Suppressor macrophage (primary cell): ENCODE data around the gene TRAF4.
"Not testable (repeated sequence)": the region's sequence is repeated elsewhere in the genome, so short reads cannot be mapped to it uniquely, and the experiment has no call there.

Source experiments
- DNase-seq, 4 experiments: peaks; one replicate each; pipeline ENCODE4 v3.0.0-alpha.2; 2020 to 2022

Gene TRAF4

GRCh38 chr17:28729950-28730330 lies 13.9 kb upstream of the TRAF4 start:
- DNase-seq, result no peak

GRCh38 chr17:28733346-28733745 lies 10.5 kb upstream of the TRAF4 start:
- DNase-seq, result no peak

DNA sequence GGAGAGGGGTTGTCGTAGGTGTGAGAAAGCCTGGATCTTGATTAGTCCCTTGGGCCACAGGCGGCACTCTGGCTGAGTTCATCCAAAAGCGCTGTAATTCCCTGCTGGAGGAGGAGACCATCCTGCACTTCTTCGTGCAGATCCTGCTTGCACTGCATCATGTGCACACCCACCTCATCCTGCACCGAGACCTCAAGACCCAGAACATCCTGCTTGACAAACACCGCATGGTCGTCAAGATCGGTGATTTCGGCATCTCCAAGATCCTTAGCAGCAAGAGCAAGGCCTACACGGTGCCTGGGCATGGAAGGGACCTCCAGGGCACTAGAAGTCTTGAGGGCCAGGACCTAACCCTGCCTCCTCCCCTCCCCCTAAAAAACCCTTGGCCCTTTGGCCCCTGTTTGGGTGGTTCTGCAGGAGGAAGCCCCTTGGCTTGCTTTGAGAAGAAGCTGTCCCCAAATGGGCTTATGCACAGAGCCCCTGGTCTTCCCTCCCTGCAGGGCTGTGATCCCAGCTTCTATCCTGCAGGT lies 9.0 kb upstream of the TRAF4 start:
- no peak for DNase-seq

- DNase-seq, result no peak
These were observed 8.5 kb upstream of the TRAF4 start for GRCh38 chr17:28735242-28735722.

DNA sequence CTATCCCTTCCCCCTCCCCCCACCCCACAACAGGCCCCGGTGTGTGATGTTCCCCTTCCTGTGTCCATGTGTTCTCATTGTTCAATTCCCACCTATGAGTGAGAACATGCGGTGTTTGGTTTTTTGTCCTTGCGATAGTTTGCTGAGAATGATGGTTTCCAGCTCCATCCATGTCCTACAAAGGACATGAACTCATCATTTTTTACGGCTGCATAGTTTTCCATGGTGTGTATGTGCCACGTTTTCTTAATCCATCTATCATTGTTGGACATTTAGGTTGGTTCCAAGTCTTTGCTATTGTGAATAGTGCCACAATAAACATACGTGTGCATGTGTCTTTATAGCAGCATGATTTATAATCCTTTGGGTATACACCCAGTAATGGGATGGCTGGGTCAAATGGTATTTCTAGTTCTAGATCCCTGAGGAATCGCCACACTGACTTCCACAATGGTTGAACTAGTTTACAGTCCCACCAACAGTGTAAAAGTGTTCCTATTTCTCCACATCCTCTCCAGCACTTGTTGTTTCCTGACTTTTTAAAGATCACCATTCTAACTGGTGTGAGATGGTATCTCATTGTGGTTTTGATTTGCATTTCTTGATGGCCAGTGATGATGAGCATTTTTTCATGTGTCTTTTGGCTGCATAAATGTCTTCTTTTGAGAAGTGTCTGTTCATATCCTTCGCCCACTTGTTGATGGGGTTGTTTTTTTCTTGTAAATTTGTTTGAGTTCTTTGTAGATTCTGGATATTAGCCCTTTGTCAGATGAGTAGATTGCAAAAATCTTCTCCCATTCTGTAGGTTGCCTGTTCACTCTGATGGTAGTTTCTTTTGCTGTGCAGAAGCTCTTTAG lies 7.7 kb upstream of the TRAF4 start:
- not testable (repeated sequence) for DNase-seq

DNA sequence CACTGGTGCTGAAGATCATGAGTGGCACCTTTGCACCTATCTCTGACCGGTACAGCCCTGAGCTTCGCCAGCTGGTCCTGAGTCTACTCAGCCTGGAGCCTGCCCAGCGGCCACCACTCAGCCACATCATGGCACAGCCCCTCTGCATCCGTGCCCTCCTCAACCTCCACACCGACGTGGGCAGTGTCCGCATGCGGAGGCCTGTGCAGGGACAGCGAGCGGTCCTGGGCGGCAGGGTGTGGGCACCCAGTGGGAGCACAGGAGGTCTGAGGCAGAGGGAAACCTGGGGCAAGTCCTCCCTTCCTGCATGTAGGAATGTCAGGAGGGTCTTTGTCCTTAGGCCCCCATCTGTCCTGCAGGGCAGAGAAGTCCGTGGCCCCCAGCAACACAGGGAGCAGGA lies 6.5 kb upstream of the TRAF4 start:
- DNase-seq, result no peak

- no peak for DNase-seq
These were observed 5.8 kb upstream of the TRAF4 start for GRCh38 chr17:28737770-28738679.

- DNase-seq, result no peak
These were observed 5.0 kb upstream of the TRAF4 start for GRCh38 chr17:28738680-28739384.

DNA sequence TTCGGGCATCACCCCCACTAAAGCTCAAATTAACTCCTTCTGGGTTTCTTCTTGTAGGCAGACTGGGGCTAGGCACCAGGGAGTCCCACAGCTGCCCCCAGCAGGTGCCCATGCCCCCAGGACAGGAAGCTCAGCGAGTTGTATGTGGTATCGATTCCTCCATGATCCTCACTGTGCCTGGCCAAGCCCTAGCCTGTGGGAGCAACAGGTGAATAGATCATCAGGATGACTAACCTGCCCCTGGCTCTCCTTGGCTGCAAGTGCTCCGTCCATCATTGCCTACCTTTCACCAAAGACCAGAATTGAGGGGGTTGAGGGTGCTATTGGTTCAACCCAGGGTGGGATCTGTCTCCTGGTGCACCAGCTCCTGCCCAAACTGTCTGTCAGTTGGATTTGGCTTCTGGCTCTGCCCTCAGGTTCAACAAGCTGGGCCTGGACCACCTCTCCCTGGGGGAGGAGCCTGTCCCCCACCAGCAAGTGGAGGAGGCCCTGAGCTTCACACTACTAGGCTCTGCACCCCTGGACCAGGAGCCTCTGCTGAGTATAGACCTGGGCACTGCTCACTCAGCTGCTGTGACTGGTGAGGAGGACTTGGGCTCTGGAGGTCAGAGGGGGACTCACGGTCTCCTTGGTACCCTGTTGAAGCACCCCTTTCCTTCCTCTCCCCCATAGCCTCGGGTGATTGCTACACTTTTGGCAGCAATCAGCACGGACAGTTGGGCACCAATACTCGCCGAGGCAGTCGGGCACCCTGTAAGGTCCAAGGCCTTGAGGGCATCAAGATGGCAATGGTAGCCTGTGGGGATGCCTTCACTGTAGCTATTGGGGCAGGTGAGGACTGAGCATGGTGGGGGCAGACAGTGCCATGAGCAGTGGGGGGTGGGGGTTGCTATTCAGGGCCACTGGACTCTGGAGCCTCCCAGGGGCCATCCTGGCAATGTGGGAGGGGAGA lies 3.1 kb upstream of the TRAF4 start:
- no peak for DNase-seq

GRCh38 chr17:28741358-28742349 lies 2.2 kb upstream of the TRAF4 start:
- DNase-seq, result peak; percentile 74 to 83 (median 80)

GRCh38 chr17:28744104-28744971 lies 527 bp downstream of the TRAF4 start:
- peak; percentile 37 to 70 (median 58) for DNase-seq

GRCh38 chr17:28744972-28745785 lies 1.4 kb downstream of the TRAF4 start:
- DNase-seq, result peak in 3 of 4 experiments; percentile 25 to 49 (median 40)

DNA sequence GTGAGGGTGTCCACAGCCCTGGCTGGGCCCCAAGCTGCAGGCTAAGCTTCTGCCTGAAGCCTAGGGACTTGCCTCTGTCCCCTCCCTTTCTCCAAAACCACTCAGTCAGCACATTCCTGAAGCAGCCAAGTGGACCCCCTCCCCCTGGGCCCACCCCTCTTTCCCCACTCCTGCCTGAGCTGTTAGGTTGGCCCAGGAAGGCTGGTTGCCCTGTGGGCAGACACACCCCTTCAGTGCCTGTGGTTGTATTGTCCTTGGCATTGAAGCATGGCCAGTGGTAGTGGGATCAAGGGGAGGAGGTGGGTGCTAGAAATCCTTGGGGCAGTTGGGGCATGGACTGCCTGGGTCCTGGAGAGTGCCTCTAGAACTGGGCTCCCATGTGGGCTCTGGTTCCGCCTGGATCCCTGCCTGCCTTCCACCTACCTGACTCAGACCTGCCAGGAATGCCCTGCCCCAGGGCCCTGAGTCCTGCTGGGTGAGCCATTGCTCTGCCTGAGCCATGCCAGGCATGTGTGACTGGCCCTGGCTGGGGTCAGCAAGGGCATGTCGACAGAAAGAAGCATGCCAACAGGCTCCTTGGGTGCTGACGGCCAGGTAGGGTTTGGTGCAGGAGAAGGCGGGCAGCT lies 2.1 kb downstream of the TRAF4 start:
- no peak for DNase-seq

DNA sequence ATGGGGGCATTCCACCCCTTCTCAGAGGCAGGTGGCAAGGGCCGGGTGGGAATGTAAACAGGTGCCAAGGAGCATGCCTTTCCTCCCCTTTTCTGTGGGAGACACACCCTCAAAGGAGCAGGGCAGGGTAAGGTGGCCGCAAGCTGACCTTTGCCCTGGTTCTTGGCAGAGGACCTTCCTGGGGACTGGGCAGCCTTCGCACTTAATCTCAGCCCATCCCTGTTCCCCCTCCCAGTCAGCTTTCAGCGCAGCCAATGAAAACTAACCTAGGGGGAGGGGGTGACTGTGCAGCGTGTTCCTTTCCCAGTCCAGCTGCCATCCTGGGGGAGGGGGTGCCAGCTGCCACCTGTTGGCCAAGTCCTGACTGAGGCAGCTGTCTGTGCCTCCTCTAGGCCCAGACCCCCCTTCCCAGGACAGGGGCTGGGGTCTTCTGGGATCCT lies 2.8 kb downstream of the TRAF4 start:
- DNase-seq, result no peak

DNA sequence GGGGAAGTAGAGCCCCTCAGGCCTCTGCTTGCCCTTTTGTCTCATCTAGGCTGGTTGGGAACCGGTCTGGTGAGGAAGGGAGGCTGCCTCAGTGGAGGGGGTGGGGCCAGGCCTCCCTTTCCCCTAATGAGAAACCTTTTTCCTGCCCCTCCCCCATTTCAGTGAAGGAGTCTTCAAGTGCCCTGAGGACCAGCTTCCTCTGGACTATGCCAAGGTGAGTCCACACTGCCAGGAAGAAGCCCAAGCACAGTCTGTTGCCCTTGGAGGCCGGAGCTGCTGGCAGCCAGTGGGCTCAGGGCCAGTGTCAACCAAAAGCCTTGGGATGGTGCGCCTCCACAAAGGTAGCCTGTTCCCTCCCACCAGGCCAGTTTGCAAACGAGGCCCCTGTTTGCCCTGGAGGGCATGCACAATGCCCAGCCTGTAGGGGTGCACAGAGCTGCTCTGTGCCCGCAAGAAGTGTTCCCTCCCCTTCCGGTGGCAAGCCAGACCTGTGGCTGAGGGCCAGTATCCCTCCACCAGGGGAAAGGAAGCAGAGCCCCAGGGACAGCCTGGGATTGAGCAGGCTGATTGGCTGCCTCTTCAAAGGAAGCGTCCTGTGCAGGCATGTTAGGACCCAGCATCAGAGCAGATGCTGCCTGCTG lies 3.4 kb downstream of the TRAF4 start:
- DNase-seq, result no peak

- no peak for DNase-seq
These were observed 4.3 kb downstream of the TRAF4 start for GRCh38 chr17:28747801-28748750.
